ENCODE data around the gene FN1.

The FN1 gene

DNA sequence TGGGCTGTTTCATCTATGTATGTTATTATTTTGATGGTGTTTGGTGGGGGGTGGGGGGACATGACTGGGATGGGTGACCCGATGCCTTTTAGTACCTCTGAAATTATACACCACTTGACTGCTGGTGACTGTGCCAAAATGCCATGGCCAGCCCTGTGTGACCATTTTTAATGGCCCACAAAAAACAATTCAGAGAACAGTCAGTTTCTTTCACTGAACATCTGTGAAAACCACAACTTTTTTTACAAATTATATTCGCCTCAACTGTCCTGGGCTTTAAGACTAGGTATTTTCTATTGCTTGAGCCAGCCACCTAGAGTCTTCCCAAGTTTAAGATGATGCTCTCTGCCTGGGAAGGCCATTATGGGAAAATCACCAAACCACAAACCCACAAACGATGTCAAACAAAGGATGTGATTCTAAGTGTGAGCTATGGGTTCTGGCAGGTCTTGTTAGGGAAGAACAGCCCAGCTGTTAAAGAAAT lies 33.9 kb downstream of the FN1 start:
- no peak overlapping the region for H3K4me3 ChIP-seq (ENCODE audit: low read depth, low read length)
- ChIA-PET POLR2A (interaction anchor here (1.1 kb wide), 1 partner anchor 529 kb away, joined by 3 read pairs; no protein-coding TSS in a partner anchor), CTCF (interaction anchor here (1.0 kb wide), 2 partner anchors 518 to 529 kb away, joined by 3 to 4 read pairs; no protein-coding TSS in a partner anchor)
- TF ChIP-seq, protein P1, sequence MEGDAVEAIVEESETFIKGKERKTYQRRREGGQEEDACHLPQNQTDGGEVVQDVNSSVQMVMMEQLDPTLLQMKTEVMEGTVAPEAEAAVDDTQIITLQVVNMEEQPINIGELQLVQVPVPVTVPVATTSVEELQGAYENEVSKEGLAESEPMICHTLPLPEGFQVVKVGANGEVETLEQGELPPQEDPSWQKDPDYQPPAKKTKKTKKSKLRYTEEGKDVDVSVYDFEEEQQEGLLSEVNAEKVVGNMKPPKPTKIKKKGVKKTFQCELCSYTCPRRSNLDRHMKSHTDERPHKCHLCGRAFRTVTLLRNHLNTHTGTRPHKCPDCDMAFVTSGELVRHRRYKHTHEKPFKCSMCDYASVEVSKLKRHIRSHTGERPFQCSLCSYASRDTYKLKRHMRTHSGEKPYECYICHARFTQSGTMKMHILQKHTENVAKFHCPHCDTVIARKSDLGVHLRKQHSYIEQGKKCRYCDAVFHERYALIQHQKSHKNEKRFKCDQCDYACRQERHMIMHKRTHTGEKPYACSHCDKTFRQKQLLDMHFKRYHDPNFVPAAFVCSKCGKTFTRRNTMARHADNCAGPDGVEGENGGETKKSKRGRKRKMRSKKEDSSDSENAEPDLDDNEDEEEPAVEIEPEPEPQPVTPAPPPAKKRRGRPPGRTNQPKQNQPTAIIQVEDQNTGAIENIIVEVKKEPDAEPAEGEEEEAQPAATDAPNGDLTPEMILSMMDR (IDR thresholded peaks at IDR 0.05; ENCODE audit: insufficient read depth, low read length, missing control alignments) = no peak
- DNase-seq (ENCODE audit: low read depth, low spot score) = peak; percentile 45

DNA sequence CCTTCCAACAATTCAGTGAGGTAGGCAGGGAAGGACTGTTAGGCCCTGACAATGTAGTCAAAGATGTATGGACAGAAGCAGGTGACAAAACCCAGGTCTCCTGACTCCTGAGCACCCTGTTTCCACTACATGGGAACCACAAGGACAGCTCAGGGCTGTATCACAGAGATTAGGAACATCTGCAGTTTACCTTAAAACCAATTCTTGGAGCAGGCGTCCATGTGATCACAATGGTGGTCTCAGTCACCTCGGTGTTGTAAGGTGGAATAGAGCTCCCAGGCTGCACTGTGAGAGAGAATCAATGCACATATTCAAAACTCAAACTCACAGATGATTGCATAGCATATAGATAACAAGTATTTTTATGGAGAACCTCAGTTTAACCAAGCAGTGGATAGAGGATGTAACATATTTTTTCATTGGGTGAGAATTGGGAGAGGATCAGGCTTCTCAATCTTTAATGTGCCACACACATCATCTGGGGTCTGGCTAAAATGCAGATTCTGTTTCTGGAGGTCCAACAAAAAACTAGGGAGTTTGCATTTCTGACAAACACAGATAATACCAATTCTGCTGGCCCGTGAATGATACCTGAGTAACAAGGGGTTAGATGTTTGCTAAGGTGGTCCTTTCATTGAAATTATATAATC lies 36.7 kb downstream of the FN1 start:
- ChIA-PET POLR2A (no interaction called here), CTCF (interaction anchor here (1.6 kb wide), 1 partner anchor 10 kb away, joined by 3 read pairs; no protein-coding TSS in a partner anchor)
- TF ChIP-seq, protein P1 (IDR thresholded peaks at IDR 0.05; ENCODE audit: insufficient read depth, low read length, missing control alignments) = no peak
- no peak overlapping the region for H3K4me3 ChIP-seq (ENCODE audit: low read depth, low read length)
- no peak for DNase-seq (ENCODE audit: low read depth, low spot score)

DNA sequence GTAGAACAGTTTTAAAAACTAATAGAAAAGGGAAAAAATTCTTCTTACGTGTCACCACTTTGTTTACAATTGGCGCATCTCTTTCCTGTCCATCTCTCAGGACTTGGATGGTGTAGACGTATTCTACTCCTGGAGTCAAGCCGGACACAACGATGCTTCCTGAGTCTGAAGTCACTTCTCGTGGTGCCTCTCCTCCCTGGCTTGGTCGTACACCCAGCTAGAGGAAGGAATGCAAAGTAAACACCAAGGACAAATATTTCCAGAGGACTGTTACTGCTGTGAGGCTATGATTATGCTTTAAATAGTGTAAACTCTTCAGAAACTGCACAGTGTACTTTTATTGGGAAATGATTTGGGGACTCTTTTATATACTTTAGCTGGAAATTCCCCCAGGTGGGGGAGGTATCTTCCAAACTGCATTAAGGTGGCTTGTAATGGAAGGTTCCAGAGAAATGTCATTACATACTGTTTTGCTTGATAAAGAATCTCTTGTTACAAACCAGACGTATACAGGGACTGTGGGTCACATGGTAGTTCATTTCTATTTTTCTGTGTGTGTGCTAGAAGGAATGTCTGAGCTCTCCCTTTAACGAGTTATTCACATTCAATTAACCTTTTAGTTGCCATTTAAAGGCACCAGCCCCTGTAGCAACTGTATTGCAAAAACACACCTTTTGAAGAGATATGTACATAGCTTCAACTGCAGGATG lies 38.1 kb downstream of the FN1 start:
- POLR2A ChIA-PET = no interaction called here
- TF ChIP-seq, protein P1 (IDR thresholded peaks at IDR 0.05; ENCODE audit: insufficient read depth, low read length, missing control alignments) = no peak
- CTCF ChIA-PET = no interaction called here
- H3K4me3 ChIP-seq (ENCODE audit: low read depth, low read length) = no peak overlapping the region
- no peak for DNase-seq (ENCODE audit: low read depth, low spot score)

DNA sequence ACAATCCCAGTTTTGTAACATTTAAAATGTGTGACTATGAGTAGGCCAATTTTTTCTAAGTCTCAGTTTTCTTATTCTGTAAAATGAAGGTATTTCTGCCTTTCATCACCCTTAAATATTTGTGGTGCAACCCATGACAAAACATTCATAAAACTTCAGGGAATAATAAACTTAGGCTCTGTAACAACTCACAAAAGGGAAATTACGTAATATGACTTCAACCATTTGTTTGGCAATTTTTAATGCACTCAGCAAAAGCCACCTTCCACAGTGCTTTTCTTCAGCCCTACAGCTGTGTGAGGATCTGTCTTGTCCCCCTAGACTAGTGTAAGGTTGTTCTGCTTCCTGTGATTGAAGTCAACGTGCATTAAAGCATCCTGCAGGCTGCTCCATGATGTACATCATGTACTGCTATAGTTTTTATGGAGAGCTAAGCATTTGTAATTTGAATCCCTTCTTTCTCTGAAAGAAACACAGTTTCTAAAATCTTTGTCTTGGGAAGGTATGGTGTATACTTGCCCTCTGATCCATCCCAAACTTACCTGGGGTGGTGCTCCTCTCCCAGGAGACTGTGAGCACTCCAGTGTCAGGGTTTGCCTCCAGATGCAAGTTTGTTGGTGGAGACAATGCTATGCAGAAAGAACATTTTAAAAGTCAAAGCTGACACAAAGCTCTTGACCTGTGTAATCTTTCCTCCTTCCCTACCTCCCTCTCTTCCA lies 39.1 kb downstream of the FN1 start:
- no peak overlapping the region for H3K4me3 ChIP-seq (ENCODE audit: low read depth, low read length)
- DNase-seq (ENCODE audit: low read depth, low spot score) = no peak
- ChIA-PET CTCF (no interaction called here), POLR2A (interaction anchor here (0.6 kb wide), 1 partner anchor 357 kb away, joined by 3 read pairs; no protein-coding TSS in a partner anchor)
- TF ChIP-seq, protein P1 (IDR thresholded peaks at IDR 0.05; ENCODE audit: insufficient read depth, low read length, missing control alignments) = no peak

DNA sequence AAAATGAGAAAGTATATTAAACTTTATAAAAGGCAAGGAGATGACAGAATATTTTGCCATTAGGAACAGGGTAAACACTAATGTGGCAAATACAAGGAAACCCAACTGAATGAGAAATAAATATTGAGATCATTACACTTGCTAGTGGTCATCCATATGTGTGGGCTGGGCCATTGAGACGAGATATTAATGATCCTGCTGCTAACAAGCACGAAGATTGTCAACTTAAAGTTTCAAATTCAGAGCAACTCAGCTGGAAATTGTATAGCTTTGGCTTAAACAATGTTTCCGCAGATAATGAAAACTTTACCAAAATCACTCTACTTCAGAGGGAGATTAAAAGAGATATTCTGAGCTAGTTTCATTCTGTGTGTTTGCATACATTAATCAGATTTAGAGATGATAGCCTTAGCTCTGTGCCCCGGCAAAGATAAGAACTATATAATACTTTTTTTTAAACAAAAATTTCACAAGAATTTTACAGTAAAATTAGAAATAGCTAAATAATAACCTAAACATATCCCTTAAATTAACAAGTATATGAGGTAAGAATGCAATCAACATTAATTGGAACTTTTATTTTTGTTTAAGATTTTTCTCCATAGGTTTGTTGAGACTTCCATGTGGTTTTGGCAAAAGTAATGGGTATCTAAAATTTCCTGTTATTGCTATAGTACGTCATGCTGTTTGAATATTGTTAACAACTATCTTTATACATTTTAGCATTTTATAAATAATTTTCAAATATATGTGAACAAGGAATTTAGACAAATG lies 40.0 kb downstream of the FN1 start:
- POLR2A ChIA-PET = no interaction called here
- TF ChIP-seq, protein P1 (IDR thresholded peaks at IDR 0.05; ENCODE audit: insufficient read depth, low read length, missing control alignments) = no peak
- CTCF ChIA-PET = interaction anchor here (1.4 kb wide), 1 partner anchor 525 kb away, joined by 4 read pairs; no protein-coding TSS in a partner anchor
- H3K4me3 ChIP-seq (ENCODE audit: low read depth, low read length) = no peak overlapping the region
- DNase-seq (ENCODE audit: low read depth, low spot score) = no peak

All from AG04449 (cell line).